GM18867 (cell line): Measurements from ENCODE around the gene TRIM29.
"Not testable (repeated sequence)": the region's sequence is repeated elsewhere in the genome, so short reads cannot be mapped to it uniquely, and the experiment has no call there.

Experiments
- ATAC-seq: cut with Tn5 transposase; IDR thresholded peaks from one replicate; pipeline ENCODE4 v1.9.1; 2021; ENCODE audit warnings: mild to moderate bottlenecking, moderate library complexity; ENCODE audit not compliant: unreplicated experiment

TRIM29 gene

GRCh38 chr11:120172054-120172911, 34.4 kb upstream of the TRIM29 start:
- peak; percentile 73 for ATAC-seq

- ATAC-seq, result no peak
These were observed 32.9 kb upstream of the TRIM29 start for GRCh38 chr11:120170741-120171261.

- no peak for ATAC-seq
These were observed 32.2 kb upstream of the TRIM29 start for GRCh38 chr11:120169981-120170698.

GRCh38 chr11:120168960-120169681, 31.2 kb upstream of the TRIM29 start:
- no peak for ATAC-seq

- ATAC-seq, result no peak
These were observed 30.4 kb upstream of the TRIM29 start for GRCh38 chr11:120168108-120168959.

- ATAC-seq, result no peak
These were observed 29.7 kb upstream of the TRIM29 start for GRCh38 chr11:120167659-120168058.

GRCh38 chr11:120160436-120160835, 22.5 kb upstream of the TRIM29 start:
- ATAC-seq, result no peak

GRCh38 chr11:120153221-120153620, 15.3 kb upstream of the TRIM29 start:
- ATAC-seq, result no peak

GRCh38 chr11:120151536-120151935, 13.6 kb upstream of the TRIM29 start:
- no peak for ATAC-seq

- no peak for ATAC-seq
These were observed 11.3 kb upstream of the TRIM29 start for GRCh38 chr11:120149246-120149645.

- ATAC-seq, result no peak
These were observed 10.0 kb upstream of the TRIM29 start for GRCh38 chr11:120147950-120148270.

- ATAC-seq, result no peak
These were observed 9.4 kb upstream of the TRIM29 start for GRCh38 chr11:120147094-120147949.

- ATAC-seq, result no peak
These were observed 8.6 kb upstream of the TRIM29 start for GRCh38 chr11:120146413-120147093.

GRCh38 chr11:120144501-120144900, 6.6 kb upstream of the TRIM29 start:
- no peak for ATAC-seq

- ATAC-seq, result not testable (repeated sequence)
These were observed 5.6 kb upstream of the TRIM29 start for GRCh38 chr11:120143472-120143871.

GRCh38 chr11:120142441-120143100, 4.7 kb upstream of the TRIM29 start:
- ATAC-seq, result no peak

GRCh38 chr11:120141768-120142423, 4.0 kb upstream of the TRIM29 start:
- ATAC-seq, result no peak
